Tibial nerve (tissue), 4 donors: ENCODE results near the gene RGS7.

Experiments
- CTCF ChIP-seq, 5 experiments: fragments of 200-600 bp in 3 of 5; fragments of 450-650 bp in 2 of 5; sonication (generic) in 3 of 5; IDR thresholded peaks; one replicate each; pipeline ENCODE4 v1.5.1; 2016 to 2019; ENCODE audit warnings: antibody characterized with exemption in 5 of 5, mild to moderate bottlenecking in 3 of 5, moderate library complexity in 2 of 5
- EP300 ChIP-seq, 2 donors: sonication (generic); formaldehyde crosslinking; IDR thresholded peaks; one replicate each; pipeline ENCODE4 v1.6.1; 2017; ENCODE audit warnings: antibody characterized with exemption in 2 of 2, mild to moderate bottlenecking in 1 of 2
- POLR2A ChIP-seq, 2 donors: fragments of 450-650 bp; IDR thresholded peaks; one replicate each; pipeline ENCODE4 v1.6.1; 2017; ENCODE audit warnings: antibody characterized with exemption in 2 of 2, mild to moderate bottlenecking in 2 of 2, moderate library complexity in 2 of 2

GRCh38 chr1:241401156-241401555 is 44.2 kb upstream of the RGS7 start:
- TF ChIP-seq POLR2A (IDR thresholded peaks at IDR 0.05): no peak
- TF ChIP-seq CTCF (IDR thresholded peaks at IDR 0.05): no peak
- no peak for TF ChIP-seq EP300 (IDR thresholded peaks at IDR 0.05)
